ENCODE data around the gene PLOD3. TPM values are rescaled to one million over a fixed set of nuclear protein-coding genes. Genes with fewer than 3 reads are reported as not detected.
A peak's percentile ranks its signal among the peaks of the same experiment; 100 is the strongest.

PLOD3 gene
- total RNA-seq, 2 donors from 2014 or later: 23.9 to 56.0 TPM

DNA sequence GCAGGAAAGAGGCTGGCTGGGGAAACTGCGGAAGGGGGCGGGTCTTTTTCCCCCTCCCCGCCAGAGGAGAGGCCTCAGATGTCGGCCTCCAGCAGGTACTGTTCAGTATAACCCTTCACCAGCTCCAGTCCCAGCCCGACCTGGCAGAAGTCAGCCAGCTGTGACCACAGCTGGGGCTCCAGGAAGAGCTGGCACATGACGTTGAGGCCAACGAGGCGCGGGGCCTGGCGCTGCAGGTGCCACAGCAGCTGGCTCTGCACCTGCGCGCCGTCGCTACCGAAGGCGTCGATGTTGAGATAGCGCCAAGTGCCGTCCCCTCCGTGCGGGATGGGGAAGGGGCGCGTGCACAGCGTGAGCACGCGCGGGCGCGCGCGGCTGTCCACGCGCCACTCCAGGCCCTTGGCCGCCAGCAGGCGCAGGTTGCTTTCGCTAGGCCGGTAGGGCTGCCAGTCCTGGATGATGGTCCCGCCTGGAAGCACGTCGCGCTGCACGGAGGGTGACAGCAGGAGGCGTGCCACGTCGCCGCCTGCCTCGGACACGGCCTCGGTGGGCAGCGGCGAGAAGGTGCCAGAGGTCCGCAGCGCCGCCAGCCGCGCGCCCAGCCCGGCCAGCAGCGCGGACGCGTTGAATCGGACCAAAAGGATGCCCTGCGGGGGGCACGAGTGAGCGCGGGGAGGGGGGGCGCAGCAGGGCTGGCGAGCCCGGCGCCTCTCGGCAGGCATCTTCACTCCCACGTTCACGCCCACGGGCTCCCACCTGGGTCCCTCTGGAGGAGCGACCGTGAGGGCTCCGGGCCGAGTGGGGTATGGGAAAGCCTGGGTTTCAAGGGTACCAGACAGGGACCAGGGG is 45.2 kb downstream of the PLOD3 start:
- peaks cover 0 to 71% of the 10 kb centered on the region in 2 donors for H3K27me3 ChIP-seq

DNA sequence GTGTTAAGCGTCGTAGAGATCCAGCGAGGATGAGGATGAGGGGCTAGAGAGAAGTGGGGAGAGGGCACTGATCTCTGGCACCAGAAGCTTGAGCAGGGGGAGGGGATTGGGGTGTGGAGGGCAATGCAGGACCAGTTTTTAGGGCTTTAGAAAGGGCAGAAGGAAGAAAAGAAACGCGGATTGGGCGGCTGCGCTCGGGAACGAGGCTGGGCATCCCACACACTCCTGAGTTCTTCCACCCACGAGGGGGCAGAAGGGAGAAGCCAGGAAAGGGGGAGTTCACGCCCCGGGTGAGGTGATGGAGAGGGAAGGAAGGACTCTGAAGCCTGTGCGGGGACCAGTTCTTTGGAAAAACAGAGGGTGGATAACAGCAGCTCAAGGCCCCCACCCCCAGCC is 45.9 kb downstream of the PLOD3 start:
- no peaks in the 10 kb centered on the region for H3K9me3 ChIP-seq
- intact Hi-C loops (cut with DNase I): no loop called here
- DNase-seq (no peak), ATAC-seq (no peak)
- no peak for TF ChIP-seq POLR2A (IDR thresholded peaks at IDR 0.05)
- TF ChIP-seq, protein P1, sequence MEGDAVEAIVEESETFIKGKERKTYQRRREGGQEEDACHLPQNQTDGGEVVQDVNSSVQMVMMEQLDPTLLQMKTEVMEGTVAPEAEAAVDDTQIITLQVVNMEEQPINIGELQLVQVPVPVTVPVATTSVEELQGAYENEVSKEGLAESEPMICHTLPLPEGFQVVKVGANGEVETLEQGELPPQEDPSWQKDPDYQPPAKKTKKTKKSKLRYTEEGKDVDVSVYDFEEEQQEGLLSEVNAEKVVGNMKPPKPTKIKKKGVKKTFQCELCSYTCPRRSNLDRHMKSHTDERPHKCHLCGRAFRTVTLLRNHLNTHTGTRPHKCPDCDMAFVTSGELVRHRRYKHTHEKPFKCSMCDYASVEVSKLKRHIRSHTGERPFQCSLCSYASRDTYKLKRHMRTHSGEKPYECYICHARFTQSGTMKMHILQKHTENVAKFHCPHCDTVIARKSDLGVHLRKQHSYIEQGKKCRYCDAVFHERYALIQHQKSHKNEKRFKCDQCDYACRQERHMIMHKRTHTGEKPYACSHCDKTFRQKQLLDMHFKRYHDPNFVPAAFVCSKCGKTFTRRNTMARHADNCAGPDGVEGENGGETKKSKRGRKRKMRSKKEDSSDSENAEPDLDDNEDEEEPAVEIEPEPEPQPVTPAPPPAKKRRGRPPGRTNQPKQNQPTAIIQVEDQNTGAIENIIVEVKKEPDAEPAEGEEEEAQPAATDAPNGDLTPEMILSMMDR (IDR thresholded peaks at IDR 0.05): peak in 1 of 7 experiments; percentile 4
- H3K27me3 ChIP-seq: peaks cover 0 to 69% of the 10 kb centered on the region in 2 donors
- H3K4me1 ChIP-seq: peaks cover 38% of the 10 kb centered on the region
- H3K36me3 ChIP-seq (replicated peaks in 1 of 2; ENCODE audit: insufficient read depth in 1 of 2, low read depth in 2 of 2): no peaks in the 10 kb centered on the region
- H3K4me3 ChIP-seq: no peak overlapping the region
- WGBS, 2 donors: 2 to 3% methylated on average over 13 of the region's 13 CpGs
- no peak overlapping the region for H3K27ac ChIP-seq

More for the DNA sequence above, 45.2 kb downstream of the PLOD3 start:
- intact Hi-C loops (cut with DNase I): no loop called here
- 0 to 1% methylated on average over 3 to 78 of the region's 79 CpGs for WGBS, 2 donors
- ATAC-seq (no peak), DNase-seq (peak in 3 of 4 donors; percentile 27 to 36 (median 34))
- H3K27ac ChIP-seq: no peak overlapping the region
- H3K36me3 ChIP-seq (replicated peaks in 1 of 2; ENCODE audit: insufficient read depth in 1 of 2, low read depth in 2 of 2): no peaks in the 10 kb centered on the region
- H3K4me1 ChIP-seq: peaks cover 38% of the 10 kb centered on the region
- no peak overlapping the region for H3K4me3 ChIP-seq
- H3K9me3 ChIP-seq: no peaks in the 10 kb centered on the region
- no peak for TF ChIP-seq POLR2A (IDR thresholded peaks at IDR 0.05)
- TF ChIP-seq, protein P1 (IDR thresholded peaks at IDR 0.05): no peak

DNA sequence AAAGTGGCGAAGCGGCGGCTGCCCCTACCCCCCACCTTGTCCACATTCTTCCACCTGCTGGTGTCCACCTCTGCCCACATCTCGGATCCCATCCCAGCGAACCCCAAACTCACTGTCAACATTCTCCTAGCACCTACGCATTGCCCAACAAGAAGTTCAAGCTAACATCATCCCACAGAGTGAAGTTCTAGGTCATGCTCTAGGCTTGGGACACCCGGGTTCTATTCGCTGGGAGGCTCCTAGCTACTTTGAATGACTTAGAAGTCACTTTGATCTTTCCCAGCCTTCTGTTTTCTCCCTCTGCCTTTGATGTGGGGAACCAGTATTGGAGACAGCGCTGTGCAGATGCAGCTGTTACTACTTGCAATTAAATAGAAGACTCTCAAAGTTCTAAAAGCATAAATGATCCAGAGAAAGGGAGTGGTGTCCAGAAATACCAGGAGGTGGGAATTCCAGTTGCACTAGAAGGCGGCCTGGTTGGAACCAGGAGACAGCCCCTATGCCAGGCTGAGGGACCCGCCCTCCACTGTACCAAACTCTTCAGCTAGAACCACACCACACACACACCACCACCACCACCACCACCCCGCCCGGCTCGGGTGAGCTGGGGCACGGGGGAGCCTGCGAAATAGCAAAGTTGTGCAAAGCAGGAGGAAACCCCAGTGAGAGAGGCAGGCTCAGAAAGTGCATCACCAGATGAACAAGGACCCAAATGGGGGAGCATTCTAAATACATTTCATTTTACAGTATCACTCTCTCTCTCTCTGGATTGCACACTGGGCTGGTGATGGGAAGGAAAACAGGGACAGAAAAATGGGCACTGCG is 46.6 kb downstream of the PLOD3 start:
- 5 to 10% methylated on average over 17 of the region's 17 CpGs for WGBS, 2 donors

DNA sequence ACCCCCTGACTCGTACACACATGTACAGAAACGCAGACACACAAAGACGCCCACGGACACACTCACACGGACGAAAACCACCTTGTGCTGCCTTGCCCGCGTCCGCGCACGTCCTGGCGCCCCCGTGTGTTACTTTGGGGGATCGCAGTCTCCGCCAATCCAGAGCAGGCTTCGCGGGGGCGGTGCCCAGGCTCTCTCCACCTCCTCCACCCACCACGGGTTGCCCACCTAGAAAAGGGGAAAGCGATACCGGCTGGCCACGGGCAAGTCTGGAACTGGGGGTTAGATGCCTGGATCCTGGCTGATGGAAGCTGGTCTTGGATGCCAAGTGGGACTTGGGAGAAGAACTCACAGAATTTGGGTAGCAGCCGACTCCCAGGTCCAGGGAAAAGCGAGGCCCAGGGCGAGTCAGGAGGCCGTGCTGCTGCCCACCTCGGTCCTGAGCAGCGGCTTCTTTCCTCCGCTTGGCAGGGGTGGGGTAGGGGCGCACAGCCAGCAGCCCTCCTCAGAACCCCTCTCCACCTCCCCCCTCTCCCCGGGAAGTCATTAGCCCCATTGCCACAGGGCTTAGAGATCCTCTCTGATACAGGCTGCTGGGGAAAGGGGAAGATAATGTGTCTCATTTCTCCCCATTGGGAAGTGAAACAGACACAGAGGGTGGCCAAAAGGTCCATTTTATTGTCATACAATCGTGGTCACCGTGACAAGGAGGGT is 47.4 kb downstream of the PLOD3 start:
- intact Hi-C loops (cut with DNase I): no loop called here
- Histone ChIP-seq H3K27ac (no peak overlapping the region), H3K9me3 (no peaks in the 10 kb centered on the region), H3K27me3 (peaks cover 0 to 64% of the 10 kb centered on the region in 2 donors), H3K4me3 (no peak overlapping the region), H3K36me3 (replicated peaks in 1 of 2; ENCODE audit: insufficient read depth in 1 of 2, low read depth in 2 of 2) (no peaks in the 10 kb centered on the region), H3K4me1 (peaks cover 49% of the 10 kb centered on the region)
- peak; percentile 49 for ATAC-seq
- DNase-seq: peak; percentile 66 to 77 (median 72)
- 1 to 3% methylated on average over 3 to 33 of the region's 33 CpGs for WGBS, 2 donors
- TF ChIP-seq, protein P1 (IDR thresholded peaks at IDR 0.05): peak; percentile 76 to 88 (median 82)
- no peak for TF ChIP-seq POLR2A (IDR thresholded peaks at IDR 0.05)

More for the DNA sequence above, 46.6 kb downstream of the PLOD3 start:
- Histone ChIP-seq H3K4me3 (no peak overlapping the region), H3K27ac (no peak overlapping the region), H3K36me3 (replicated peaks in 1 of 2; ENCODE audit: insufficient read depth in 1 of 2, low read depth in 2 of 2) (no peaks in the 10 kb centered on the region), H3K27me3 (peaks cover 0 to 68% of the 10 kb centered on the region in 2 donors), H3K4me1 (peaks cover 41% of the 10 kb centered on the region), H3K9me3 (no peaks in the 10 kb centered on the region)
- intact Hi-C loops (cut with DNase I): no loop called here
- DNase-seq: no peak
- TF ChIP-seq, protein P1 (IDR thresholded peaks at IDR 0.05): no peak
- no peak for TF ChIP-seq POLR2A (IDR thresholded peaks at IDR 0.05)
- ATAC-seq: no peak
